Limb (tissue), 2 donors: ENCODE measurements around the gene RALGPS2.
"Not testable (repeated sequence)": the region's sequence is repeated elsewhere in the genome, so short reads cannot be mapped to it uniquely, and the experiment has no call there.

Experiments used
- DNase-seq, 2 donors: peaks; one replicate each; pipeline ENCODE4 v3.0.0-alpha.2; 2016; ENCODE audit errors: extremely low spot score in 2 of 2

The RALGPS2 gene

DNA sequence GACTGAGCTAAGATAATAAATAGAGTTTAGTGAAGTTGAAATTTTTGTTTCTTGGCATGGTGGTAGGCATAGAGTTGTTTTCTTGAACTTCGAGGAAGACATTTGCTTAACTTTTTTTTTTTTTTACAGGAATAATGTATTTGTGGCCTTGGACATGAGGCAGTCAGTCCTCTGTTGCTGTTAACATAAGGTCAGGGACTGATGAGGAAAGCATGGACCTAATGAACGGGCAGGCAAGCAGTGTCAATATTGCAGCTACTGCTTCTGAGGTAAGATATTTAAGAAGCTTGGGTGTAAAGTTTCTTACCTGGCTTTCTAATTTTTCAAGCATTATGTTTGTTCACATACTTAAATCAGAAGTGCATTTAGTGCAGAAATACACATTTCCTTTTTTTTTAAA, 51.5 kb downstream of the RALGPS2 start:
- no peak for DNase-seq

DNA sequence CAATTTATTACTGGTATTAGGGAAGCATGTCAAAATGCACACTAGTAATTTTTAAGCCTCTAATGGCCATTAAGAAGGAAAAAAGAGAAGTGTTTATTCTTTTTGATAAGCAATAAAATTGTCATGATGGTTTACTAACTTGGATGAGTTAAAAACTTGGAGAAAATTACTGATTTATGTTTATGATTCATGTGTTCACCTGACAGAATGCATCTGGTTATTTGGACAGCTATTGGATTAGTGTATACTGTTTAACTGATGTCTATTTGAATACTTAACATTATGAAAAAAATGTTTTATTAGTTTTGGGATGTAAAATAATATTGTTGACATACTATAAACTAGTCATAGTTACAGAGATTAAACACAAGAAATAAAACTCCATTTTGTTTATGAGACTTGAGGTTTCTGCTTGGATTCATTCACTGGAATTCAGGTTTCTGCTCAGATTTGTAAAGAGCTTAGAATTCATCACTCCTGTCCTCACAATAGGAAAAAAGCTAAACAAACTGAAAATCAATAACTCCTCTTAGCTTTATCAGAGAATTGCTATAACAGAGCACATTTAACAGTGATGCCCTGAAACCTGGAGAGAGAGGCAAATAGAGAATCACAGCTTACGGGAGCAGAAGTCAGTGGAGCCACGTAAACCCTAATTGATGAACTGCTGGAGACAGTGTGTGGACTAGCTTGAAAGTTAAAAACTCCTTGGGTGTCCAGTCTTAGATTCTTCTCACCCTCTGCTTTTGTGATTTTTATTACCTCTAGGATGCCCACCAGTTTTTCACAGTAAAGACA, 56.7 kb downstream of the RALGPS2 start:
- DNase-seq, result no peak

DNA sequence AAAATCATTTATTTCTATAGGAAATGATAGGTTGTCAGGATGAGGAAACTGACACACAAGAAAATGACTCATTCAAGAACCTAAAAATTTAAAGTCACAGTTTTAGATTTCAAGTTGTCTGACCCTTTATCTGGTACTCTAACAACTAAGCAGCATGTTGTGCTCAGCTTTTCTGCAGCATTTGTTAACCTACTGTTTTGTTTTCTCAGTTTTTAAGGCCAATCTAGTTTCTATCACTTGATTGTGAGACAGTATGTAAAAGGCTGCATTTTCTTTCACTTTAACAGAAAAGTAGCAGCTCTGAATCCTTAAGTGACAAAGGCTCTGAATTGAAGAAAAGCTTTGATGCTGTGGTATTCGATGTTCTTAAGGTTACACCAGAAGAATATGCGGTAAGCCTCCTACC, 59.1 kb downstream of the RALGPS2 start:
- no peak for DNase-seq

DNA sequence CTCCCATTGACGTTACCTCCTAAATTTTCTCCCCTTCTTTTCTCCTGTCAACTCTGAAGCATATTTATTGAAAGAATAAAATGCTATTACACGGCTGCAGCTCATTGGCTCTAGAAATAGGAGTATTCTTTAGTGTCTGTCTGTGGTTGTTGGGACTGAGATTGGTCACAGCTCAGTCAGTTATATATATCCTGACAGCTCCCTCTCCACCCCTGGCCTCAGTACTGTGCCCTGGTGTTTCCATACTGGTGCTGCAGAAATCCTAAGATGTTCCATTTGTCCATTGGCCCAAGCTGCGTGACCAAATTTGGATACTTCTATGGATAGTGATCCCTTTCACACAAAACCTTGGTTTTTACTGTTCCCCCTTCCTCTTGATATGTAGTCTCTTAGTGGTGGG, 67.3 kb downstream of the RALGPS2 start:
- no peak for DNase-seq

DNA sequence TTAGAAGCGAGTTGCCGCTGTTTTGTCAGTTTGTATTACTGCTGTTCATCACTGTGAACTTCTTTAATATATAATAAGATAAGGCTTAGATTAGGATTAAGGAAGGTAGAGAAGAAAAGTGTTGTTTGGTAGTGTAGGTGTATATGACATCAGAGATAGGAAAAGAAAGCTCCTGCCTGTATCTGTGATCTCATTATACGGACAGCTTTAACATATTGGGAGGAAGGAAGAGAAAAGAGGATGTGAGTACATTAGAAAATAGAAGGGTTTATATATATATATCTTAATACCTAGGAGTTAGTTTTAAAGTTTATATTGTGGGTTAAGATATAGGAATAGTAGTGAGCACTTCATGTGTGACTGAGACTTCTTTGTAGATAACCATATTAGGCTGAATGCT, 71.0 kb downstream of the RALGPS2 start:
- no peak for DNase-seq

DNA sequence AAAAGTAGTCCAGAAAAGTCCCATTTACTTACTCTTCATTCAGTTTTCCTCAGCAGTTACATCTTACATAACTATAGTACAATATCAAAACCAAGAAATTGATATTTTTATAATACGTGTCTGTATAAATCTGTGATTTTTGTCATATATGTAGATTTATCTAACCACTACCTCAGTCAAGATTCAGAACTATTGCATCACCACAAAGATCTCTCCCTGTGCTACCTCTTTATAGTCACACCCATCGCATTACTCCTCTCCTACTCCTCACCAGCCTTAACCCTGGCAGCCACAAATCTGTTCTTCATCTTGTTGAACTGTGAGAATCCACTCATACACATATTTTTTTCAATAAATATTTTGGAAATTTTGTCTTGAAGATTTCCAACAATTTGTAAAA, 72.5 kb downstream of the RALGPS2 start:
- no peak for DNase-seq

DNA sequence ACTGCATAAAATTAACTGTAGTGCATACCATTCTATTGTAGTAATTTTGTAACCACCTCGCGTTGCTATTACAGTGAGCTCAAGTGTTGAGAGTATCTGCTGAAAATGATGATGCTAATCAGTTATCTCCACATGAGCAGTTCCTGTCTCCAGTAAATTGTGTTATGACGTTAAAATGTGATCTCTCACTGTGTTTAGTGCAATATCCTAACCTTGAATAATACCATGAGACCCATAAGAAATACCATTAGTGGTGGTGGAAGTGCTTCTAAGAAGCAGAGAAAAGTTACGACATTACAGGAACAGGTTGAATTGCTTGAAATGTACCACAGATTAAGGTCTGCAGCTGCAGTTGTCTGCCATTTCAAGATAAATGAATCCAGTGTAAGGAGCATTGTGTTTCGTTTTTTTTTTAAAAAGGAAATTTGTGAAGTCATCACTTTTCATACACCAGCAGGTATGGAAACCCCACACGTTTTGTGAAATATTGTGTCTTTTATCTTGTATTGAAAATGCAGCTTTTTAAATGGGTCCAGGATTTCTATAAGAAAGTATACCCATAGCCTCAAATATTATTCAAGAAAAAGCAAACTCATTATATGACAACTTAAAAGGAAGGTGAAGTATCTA, 73.3 kb downstream of the RALGPS2 start:
- DNase-seq, result no peak

DNA sequence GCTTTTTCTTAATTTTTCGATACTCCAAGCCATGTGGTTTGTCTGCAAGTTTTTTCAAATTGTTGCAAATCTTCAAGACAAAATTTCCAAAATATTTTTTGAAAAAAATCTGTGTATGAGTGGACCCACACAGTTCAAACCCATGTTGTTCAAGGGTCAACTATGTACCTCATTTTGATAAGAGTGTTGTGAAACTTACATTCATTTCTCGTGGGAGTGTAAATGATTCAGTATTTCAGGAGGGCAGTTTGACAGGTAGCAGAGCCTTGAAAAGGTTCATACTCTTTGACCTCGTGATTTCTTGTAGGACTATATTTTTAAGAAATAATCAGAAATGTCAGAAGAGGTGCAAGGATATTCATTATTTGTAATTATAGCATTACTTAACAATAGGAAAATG, 77.8 kb downstream of the RALGPS2 start:
- DNase-seq, result no peak

DNA sequence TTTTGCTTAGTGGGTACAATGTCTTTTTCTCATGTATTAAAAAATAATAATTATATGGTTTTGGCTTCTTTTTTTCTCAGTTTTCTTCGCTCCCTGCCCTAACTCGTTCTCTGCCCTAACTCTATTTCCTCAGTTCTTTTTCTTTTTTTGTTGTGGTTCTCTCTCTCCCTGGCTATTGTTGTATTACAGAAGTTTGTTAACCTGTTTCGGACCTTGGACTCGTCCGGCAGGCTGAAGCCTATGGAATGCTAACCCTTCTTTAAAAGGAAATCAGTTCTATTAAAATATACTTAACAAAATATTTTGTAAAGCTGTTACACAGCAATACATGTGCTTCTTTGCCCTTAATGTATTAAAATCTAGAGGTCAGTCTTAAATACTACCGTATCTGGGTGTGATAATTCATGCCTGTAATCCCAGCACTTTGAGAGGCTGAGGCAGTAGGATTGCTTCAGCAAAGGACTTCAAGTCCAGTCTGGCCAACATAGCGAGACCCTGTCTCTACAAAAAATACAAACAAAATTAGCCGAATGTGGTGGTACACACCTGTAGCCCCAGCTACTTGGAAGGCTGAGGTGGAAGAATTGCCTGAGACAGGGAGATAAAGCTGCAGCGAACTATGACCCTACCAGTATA, 81.7 kb downstream of the RALGPS2 start:
- no peak for DNase-seq

DNA sequence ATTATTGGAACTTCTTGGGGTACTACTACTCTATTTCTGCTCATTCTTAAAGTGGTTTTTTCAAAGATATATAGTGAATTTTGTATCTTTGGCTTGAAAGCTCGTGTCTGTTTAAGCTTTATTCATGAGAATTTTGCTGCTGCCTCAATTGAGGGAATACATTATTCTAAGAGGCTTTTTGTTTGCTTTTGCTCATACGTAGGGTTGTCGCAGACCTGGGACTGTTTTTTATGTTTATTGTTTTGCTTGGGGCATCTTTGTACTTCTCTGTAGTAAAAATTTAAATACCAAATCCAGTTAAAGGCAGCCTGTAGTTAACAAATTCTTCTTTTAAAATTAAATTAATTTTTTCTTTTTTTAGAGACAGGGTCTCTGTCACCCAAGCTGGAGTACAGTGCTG, 83.5 kb downstream of the RALGPS2 start:
- no peak for DNase-seq

DNA sequence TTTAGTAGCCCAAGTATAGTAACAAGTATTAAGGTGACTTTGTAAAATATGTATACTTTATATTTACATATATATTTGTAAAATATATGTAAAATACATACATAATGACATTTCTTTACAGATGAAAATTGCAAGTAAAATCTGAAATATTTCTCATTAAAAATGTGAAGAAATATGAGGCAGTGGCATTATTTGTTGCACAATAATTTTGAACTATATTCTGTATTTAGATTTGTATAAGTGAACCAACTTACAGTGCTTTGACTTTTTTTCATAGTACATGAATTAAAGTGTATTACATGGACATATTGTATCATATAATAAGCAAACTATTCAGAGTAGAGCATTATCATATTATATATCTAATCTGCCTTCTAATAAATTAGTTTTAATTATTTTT, 85.5 kb downstream of the RALGPS2 start:
- no peak for DNase-seq

DNA sequence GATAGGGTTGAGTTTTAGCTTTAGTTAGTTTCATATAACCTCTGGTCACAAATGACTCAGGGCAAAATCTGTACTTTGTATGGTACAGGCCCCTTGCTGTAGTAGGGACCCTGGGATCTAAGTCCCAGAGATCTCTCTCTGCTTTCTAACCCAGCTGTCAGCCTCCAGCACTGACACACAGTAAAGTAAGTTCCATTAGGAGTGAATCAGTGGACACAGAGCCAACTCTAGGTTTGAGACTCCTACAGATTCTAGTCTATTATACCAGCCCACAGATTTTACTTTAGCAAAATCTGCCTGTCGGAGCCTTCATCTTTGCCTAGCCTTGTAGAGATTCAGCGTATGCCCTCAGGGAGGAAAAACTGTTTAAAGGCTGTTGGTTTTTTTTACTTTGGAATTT, 93.4 kb downstream of the RALGPS2 start:
- no peak for DNase-seq

DNA sequence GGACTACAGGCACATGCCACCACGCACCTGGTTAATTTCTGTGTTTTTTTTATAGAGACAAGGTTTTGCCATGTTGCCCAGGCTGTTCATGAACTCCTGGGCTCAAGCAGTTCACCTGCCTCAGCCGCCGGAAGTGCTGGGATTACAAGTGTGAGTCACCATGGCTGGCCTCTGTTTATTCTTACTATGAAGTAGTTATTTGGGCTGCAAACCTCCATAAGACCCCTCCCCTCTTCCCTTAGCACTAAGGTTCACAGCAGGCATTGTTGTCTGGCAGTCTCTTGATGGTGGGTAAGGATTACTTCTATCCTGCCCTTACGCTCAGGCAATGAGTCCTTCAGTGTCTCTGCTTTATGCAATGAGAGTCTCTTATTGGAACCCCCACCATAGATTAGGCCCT, 94.1 kb downstream of the RALGPS2 start:
- no peak for DNase-seq

DNA sequence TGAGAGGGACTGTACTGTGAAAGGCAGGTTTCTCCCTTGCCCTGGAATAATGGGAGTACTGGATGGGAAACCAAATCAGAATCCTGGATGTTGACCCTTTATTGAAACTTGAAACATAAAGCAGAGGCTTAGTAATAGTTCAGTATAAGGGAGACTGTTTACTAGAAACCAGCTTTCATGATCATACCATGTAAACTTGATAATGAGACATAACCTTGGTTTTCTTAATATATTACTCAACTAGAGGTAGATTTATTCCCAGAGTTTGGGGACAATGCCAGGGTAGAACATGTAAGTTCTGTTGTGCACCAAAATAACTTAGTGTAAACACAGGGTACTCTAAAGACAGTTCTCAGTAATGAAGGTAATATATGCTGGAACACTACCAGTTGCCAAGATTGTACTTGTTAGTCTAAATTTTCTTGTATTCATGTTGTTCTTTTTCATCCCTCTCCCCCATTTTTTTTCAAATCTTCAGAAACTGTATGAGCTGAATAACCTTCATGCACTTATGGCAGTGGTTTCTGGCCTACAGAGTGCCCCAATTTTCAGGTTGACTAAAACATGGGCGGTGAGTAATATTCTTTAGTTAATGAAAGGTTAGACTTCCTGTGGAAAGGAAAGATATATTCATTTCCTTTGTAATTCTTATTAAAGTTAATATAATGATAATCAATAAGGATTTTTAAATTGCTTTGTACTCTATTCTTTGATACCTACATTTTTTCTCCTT, 96.3 kb downstream of the RALGPS2 start:
- no peak for DNase-seq

DNA sequence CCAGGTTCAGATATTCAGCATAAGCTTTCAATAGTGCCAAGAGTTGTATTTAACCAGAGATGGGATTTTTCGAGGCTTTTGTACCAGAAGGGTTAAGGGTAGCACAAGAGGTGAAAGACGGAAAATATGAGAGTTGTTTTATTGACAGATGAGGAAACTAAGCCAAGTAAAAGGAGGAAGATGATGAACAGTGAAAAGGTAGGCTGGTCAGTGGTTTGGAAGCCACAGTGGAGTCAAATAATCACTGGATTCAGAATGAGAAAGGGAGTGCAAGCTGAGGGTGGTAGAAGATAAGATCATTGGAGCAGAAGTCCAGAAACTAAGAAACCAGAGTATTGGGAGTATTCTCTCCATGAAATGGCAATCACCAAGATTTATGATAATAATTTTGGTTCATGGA, 100.1 kb downstream of the RALGPS2 start:
- DNase-seq, result no peak

DNA sequence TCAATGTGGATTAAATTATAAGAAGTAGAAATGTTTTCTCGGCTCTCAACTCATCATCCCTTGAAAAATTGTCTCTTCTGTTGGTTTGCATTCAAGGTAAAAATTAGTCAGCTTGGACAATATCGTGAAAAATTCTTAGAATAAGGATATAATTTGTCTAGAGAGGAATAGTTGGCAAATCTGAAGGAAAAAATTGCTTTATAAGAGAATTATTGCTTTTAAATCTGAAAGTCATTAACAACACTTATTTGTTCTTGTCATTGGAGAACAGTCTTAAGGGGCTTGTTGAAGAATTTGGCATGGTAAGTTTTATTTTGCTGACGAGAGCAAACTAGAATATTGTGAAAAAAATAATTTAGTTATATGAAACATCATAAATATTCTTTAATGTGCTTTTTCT, 119.4 kb downstream of the RALGPS2 start:
- DNase-seq, result peak in 1 of 2 donors; percentile 44

DNA sequence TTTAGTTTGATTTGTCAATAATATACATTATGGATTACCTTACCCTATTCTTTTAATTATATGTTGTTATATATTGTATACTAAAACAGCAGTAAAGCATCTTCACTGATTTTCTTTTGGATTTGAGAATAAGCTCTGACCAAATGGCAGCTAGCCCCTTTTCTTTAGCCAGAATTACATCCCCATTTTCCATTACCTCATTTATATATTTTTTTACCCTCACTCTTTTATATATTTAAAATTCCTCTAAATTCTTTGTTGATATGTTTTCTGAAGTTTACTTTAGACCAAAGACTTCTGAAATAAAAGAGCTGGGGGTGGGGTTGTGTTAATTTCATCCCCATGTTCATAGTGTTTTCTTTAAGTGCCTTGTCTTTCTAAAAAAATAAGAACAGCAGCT, 121.3 kb downstream of the RALGPS2 start:
- DNase-seq, result no peak

DNA sequence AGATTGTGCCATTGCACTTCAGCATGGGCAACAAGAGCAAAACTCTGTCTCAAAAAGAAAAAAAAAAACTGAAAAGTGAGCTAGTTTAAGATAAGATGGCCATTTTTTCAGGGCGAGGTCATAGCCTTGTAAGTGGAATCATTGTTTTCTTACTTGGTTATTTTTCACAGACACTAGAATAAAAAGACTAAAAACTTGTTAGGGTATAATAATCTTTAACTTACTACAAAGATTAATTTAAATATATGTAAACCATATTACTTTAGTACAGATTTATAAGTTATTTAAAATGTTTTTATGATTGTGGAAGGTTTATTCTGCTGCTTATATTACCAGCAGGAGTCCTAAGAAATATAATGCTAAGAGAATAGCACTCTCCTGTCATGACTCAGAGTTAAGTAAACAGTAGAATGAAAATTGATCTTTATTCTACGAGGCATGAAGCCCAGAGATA, 122.4 kb downstream of the RALGPS2 start:
- no peak for DNase-seq

DNA sequence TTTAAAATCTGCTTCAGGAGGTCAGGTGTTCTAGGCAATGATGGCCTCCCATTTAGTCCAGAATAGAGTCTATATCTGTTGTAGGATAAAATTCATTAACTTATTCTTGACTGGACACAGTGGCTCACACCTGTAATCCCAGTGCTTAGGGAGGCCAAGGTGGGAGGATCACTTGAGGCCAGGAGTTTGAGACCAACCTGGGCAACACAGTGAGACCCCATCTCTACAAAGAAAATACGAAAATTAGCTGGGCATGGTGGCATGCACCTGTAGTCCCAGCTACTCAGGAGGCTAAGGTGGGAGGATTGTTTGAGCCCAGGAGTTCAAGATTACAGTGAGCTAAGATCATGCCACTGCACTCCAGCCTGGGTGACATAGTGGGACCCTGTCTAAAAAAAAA, 122.9 kb downstream of the RALGPS2 start:
- not testable (repeated sequence) for DNase-seq

DNA sequence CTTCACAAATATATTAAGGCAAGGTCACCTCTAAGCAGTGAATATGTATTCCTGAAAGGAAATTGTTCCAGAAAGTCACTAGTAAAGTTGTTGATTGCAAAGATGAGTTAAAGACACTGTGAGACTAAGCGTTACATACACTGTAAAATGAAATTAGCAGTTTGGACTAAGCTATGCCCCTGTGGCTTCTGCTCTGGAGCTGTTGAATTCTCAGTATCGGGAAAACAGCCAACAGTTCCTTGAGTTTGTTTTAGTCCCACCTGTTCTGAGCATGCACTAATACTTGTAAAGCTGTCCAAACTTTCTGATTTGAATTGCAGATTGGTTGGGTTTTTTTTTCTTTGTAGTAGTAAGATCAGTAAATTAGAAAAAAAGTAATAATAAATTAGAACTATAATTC, 124.9 kb downstream of the RALGPS2 start:
- DNase-seq, result peak in 1 of 2 donors; percentile 59

DNA sequence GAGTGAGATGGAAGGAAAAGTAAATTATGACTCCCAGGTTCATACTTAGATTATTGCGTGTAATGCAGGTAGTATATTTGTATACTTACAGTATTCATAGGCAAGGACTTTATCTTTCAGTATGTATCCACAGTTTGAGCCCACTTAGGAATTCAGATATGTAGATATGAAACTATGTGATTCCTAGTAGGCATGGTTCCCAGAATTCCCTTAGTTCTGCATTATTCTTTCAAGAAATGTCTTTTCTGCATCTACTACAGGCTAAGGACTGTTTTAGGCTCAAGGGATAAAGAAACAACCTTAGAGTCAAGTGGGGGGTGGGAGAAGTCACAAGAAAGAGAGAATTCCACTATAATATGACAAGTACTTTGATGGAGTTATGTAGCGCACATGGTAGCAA, 132.1 kb downstream of the RALGPS2 start:
- DNase-seq, result no peak

DNA sequence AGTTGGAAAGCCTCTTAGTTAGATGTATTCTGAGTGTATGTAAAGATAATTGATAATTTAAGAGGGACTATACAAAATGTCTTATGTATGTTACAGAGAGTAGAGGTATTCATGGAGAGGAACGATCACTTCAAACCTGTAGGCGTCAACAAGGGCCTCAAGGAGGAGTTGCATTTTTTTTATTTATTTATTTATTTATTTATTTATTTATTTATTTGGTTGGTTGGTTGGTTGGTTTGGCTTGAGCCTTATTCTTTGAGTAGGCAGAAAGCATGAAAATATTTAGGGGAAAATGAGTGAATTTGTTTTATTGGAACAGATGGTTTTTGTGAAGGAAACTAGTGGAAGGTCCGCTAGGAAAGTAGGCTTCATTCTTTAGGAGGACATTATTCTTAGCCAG, 137.4 kb downstream of the RALGPS2 start:
- DNase-seq, result no peak
